BE2C (cell line): ENCODE data around the gene MEIOSIN.

Experiments
- DNase-seq: peaks from one replicate; pipeline ENCODE4 v3.0.0-alpha.2; 2020
- H3K27me3 ChIP-seq: fragments of 250-450 bp; sonication (Bioruptor Pico); 2 replicates; pipeline ENCODE4 v1.5.1; 2020; ENCODE audit warnings: mild to moderate bottlenecking
- H3K36me3 ChIP-seq: fragments of 250-450 bp; sonication (Bioruptor Pico); 2 replicates; pipeline ENCODE4 v1.5.1; 2020; ENCODE audit warnings: mild to moderate bottlenecking
- H3K4me1 ChIP-seq: fragments of 250-450 bp; sonication (Bioruptor Pico); 2 replicates; pipeline ENCODE4 v1.5.1; 2020
- H3K4me3 ChIP-seq: 2 replicates; pipeline ENCODE4 v1.5.1; 2011; ENCODE audit warnings: low read depth, low read length
- H3K9me3 ChIP-seq: fragments of 250-450 bp; sonication (Bioruptor Pico); 2 replicates; pipeline ENCODE4 v1.5.1; 2020
- CTCF ChIP-seq: IDR thresholded peaks from 2 replicates; pipeline ENCODE4 v1.5.1; 2012; ENCODE audit warnings: mild to moderate bottlenecking, low read depth, low read length

The MEIOSIN gene

GRCh38 chr19:45790942-45791341, 57.7 kb downstream of the MEIOSIN start:
- no peak for DNase-seq
- H3K36me3 ChIP-seq, result peaks cover 30% of the 10 kb centered on the region
- peaks cover 4% of the 10 kb centered on the region for H3K4me1 ChIP-seq
- H3K4me3 ChIP-seq, result peak overlapping the region; percentile 96; the same call in 1 of the 2 replicates
- no peaks in the 10 kb centered on the region for H3K27me3 ChIP-seq
- no peak for TF ChIP-seq CTCF
- H3K9me3 ChIP-seq, result no peaks in the 10 kb centered on the region

- Histone ChIP-seq H3K4me3 (peak overlapping the region; percentile 96), H3K9me3 (no peaks in the 10 kb centered on the region), H3K27me3 (no peaks in the 10 kb centered on the region), H3K4me1 (peaks cover 4% of the 10 kb centered on the region), H3K36me3 (peaks cover 22% of the 10 kb centered on the region)
- no peak for TF ChIP-seq CTCF
- DNase-seq, result no peak
Observed at GRCh38 chr19:45791744-45792469, 58.7 kb downstream of the MEIOSIN start.

GRCh38 chr19:45792470-45793177, 59.4 kb downstream of the MEIOSIN start, which contains the start of gene DMWD:
Gene DMWD (minus strand): TSS chr19:45792845. CDS start chr19:45792756, 89 bp downstream.
- Histone ChIP-seq H3K27me3 (no peaks in the 10 kb centered on the region), H3K36me3 (peaks cover 22% of the 10 kb centered on the region), H3K9me3 (no peaks in the 10 kb centered on the region), H3K4me1 (peaks cover 4% of the 10 kb centered on the region), H3K4me3 (peak within 1 kb of the TSS; percentile 96)
- peak; percentile 100 for DNase-seq
- TF ChIP-seq CTCF, result no peak

- Histone ChIP-seq H3K9me3 (no peaks in the 10 kb centered on the region), H3K36me3 (peaks cover 21% of the 10 kb centered on the region), H3K4me3 (peak overlapping the region; percentile 31), H3K4me1 (peaks cover 4% of the 10 kb centered on the region), H3K27me3 (no peaks in the 10 kb centered on the region)
- no peak for DNase-seq
- TF ChIP-seq CTCF, result no peak
Observed at GRCh38 chr19:45793178-45793564, 59.9 kb downstream of the MEIOSIN start.

- H3K36me3 ChIP-seq, result peaks cover 16% of the 10 kb centered on the region
Observed at GRCh38 chr19:45793876-45794275, 60.6 kb downstream of the MEIOSIN start.

More at GRCh38 chr19:45793876-45794275, 60.6 kb downstream of the MEIOSIN start:
- Histone ChIP-seq H3K4me3 (no peak overlapping the region), H3K27me3 (no peaks in the 10 kb centered on the region), H3K4me1 (peaks cover 4% of the 10 kb centered on the region), H3K9me3 (no peaks in the 10 kb centered on the region)
- DNase-seq, result no peak
- no peak for TF ChIP-seq CTCF
